GM18502 (cell line): Measurements from ENCODE around the gene FER.

Source experiments
- ATAC-seq: cut with Tn5 transposase; IDR thresholded peaks from one replicate; pipeline ENCODE4 v1.9.1; 2021; ENCODE audit warnings: mild to moderate bottlenecking; ENCODE audit not compliant: unreplicated experiment, poor library complexity

FER gene

GRCh38 chr5:109199799-109200620, 452.3 kb downstream of the FER start:
- ATAC-seq, result no peak

GRCh38 chr5:109215040-109215439, 467.3 kb downstream of the FER start:
- no peak for ATAC-seq

GRCh38 chr5:109218818-109219217, 471.1 kb downstream of the FER start:
- ATAC-seq, result no peak

GRCh38 chr5:109223531-109223930, 475.8 kb downstream of the FER start:
- ATAC-seq, result no peak

GRCh38 chr5:109224276-109224882, 476.7 kb downstream of the FER start:
- ATAC-seq, result no peak

- no peak for ATAC-seq
Observed at GRCh38 chr5:109225716-109226625, 478.3 kb downstream of the FER start.

GRCh38 chr5:109230369-109230768, 482.7 kb downstream of the FER start:
- no peak for ATAC-seq

DNA sequence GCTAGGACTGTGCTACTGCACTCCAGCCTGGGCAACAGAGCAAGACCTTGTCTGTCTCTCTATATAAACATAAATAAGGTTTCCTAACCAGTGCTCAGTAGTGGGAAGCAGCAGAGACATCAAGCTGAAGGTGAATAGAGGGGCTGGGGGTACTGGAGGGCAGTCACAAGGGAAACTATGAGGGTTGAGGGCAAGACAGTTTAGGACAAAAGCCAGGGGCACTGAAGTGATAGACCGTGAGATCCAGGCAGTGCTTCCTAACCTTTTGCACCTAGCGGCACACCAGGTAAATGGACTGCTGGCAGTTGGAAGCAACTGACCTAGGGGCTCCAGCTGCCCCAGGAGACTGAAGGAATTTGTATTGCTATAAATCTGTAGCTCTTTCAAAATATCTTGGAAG, 483.6 kb downstream of the FER start:
- ATAC-seq, result no peak

GRCh38 chr5:109234381-109234780, 486.7 kb downstream of the FER start:
- no peak for ATAC-seq

GRCh38 chr5:109239456-109239855, 491.8 kb downstream of the FER start:
- ATAC-seq, result no peak

DNA sequence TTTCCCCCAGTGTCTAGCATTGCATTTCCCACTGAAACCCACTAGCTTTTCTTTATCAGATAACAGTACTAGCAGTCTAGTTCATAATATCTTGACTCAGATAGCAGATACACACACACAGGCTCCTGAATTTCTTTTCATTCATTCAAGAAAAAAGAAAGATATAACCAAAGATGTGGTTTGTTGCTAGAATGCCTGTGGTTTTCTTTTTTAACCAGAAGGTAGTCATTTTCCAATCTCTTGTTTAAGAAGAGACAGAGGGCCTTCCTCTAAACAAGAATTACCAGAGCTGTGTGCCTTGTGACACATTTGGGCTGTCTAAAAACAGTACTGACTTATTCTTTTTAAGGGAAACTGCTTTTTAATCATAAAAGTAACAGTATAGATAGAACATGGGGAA, 494.8 kb downstream of the FER start:
- no peak for ATAC-seq

DNA sequence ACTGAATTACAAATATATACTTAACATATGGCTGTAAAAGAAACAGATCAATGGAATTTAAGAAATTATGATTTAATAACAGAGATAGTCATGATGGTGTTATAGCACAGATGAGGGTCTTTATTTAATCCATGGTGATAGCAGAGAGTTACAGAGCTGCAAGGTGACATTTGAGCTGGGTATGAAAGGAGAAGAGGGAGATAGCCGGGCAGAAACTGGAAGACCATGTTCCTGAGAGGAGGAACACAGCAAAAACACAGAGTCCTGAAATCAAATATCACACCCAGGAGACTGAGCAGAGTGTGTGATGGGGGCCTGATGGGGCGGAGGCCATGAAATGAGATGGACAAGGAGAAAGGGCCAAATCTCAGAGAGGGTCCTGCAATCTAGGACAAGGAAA, 498.7 kb downstream of the FER start:
- no peak for ATAC-seq
